Mucosa of descending colon (tissue), 3 donors: ENCODE results near the gene GDPGP1. TPM values are rescaled to one million over a fixed set of nuclear protein-coding genes. Genes with fewer than 3 reads are reported as not detected.
A peak's percentile ranks its signal among the peaks of the same experiment; 100 is the strongest.

Source experiments
- ATAC-seq: fragments of 200-7000 bp; cut with Tn5 transposase; one replicate; pipeline ENCODE4 v1.9.1; 2020; ENCODE audit warnings: mild to moderate bottlenecking, moderate library complexity
- DNase-seq, 3 donors: peaks; one replicate each; pipeline ENCODE4 v3.0.0-alpha.2; 2020
- H3K36me3 ChIP-seq: fragments of 200-600 bp; one replicate; pipeline ENCODE4 v1.8.0; 2021; ENCODE audit warnings: low read depth, mild to moderate bottlenecking
- H3K4me1 ChIP-seq: fragments of 200-600 bp; one replicate; pipeline ENCODE4 v1.8.0; 2021; ENCODE audit warnings: low read depth, mild to moderate bottlenecking
- H3K4me3 ChIP-seq: fragments of 200-600 bp; one replicate; pipeline ENCODE4 v1.8.0; 2021; ENCODE audit warnings: mild to moderate bottlenecking
- H3K9me3 ChIP-seq: fragments of 200-600 bp; one replicate; pipeline ENCODE4 v1.8.0; 2021; ENCODE audit warnings: mild to moderate bottlenecking
- intact Hi-C, 2 donors: fragments of 100-400 bp; cut with DNase I in 1 of 2; cut with micrococcal nuclease in 1 of 2; formaldehyde crosslinking; loops; one replicate each; pipeline versions ENCODE4 v1.11.0 to v1.11.1; 2022; cut with DNase I, micrococcal nuclease
- total RNA-seq, 3 donors: library from RNA; stranded (reverse); fragmentation: NEBNext Ultra II Directional in 2 of 3; extraction: Animal tissue kit (Norgen Biotek cat#: 25700) in 2 of 3; gene quantifications; one replicate each; pipeline versions ENCODE4 v1.2.1 to v1.2.4, GENCODE V29; 2021 to 2023
- TF ChIP-seq, protein P1 (sequence below): fragments of 200-600 bp; IDR thresholded peaks from one replicate; pipeline ENCODE4 v1.8.0; 2022; ENCODE audit warnings: antibody characterized with exemption, mild to moderate bottlenecking
- donor health status: DM: no; HTN: no; CAD: no; lungs with moderate emphysema.
- donor health status: DM: no; HTN: no; CAD: no.
- donor health status: DM: no; HTN: yes; CAD: no.

The GDPGP1 gene
- total RNA-seq, 3 donors from 2014 or later, result 18.2 to 25.5 (median 19.3) TPM

GRCh38 chr15:90212221-90213098, 21.5 kb upstream of the GDPGP1 start:
- Histone ChIP-seq H3K4me3 (no peak overlapping the region), H3K4me1 (peaks cover 39% of the 10 kb centered on the region), H3K36me3 (no peaks in the 10 kb centered on the region), H3K9me3 (no peaks in the 10 kb centered on the region)
- peak in 2 of 3 donors; percentile 59 for DNase-seq
- TF ChIP-seq, protein P1, sequence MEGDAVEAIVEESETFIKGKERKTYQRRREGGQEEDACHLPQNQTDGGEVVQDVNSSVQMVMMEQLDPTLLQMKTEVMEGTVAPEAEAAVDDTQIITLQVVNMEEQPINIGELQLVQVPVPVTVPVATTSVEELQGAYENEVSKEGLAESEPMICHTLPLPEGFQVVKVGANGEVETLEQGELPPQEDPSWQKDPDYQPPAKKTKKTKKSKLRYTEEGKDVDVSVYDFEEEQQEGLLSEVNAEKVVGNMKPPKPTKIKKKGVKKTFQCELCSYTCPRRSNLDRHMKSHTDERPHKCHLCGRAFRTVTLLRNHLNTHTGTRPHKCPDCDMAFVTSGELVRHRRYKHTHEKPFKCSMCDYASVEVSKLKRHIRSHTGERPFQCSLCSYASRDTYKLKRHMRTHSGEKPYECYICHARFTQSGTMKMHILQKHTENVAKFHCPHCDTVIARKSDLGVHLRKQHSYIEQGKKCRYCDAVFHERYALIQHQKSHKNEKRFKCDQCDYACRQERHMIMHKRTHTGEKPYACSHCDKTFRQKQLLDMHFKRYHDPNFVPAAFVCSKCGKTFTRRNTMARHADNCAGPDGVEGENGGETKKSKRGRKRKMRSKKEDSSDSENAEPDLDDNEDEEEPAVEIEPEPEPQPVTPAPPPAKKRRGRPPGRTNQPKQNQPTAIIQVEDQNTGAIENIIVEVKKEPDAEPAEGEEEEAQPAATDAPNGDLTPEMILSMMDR, result no peak
- ATAC-seq, result no peak
- intact Hi-C loops, result no loop called here

DNA sequence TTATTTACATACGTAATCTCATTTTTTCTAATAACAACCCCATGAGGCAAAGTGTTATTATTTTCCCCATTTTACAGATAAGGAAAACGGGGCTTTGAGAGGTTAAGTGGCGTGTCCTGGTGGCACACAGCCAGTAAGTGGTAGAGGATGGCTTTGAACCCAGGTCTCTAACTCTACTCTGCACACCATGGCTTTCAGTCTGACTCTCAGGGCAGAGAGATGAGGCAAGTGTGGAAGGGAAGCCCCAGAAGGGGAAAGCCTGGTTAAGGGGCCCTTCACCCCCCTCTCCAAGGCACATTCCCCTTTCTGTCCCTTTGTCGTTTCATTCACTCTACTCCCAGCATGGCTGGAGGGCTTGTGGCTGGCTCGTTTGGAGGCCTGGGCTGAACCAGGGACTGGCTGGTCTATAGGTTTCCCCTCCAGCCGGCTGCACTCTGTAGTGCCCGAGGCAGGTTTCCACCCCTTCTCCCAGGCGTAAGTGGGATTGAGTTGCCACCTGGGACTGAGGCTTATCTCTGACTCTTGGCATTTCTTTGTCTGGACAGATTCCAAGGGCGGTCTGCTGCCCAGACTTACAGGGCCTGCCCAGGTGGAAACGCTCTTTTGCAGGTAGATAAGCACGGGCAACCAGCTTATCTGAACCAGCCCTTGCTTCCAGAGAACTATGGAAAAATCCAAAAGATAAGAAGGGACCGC, 20.7 kb upstream of the GDPGP1 start:
- TF ChIP-seq, protein P1, result no peak
- ATAC-seq, result peak; percentile 55
- peak; percentile 69 to 80 (median 69) for DNase-seq
- H3K9me3 ChIP-seq, result no peaks in the 10 kb centered on the region
- peaks cover 39% of the 10 kb centered on the region for H3K4me1 ChIP-seq
- intact Hi-C loops, result no loop called here
- peaks cover 7% of the 10 kb centered on the region for H3K36me3 ChIP-seq
- no peak overlapping the region for H3K4me3 ChIP-seq

GRCh38 chr15:90213818-90214204, 20.2 kb upstream of the GDPGP1 start:
- Histone ChIP-seq H3K4me1 (peaks cover 39% of the 10 kb centered on the region), H3K4me3 (no peak overlapping the region), H3K9me3 (no peaks in the 10 kb centered on the region), H3K36me3 (peaks cover 7% of the 10 kb centered on the region)
- intact Hi-C loops, result no loop called here
- TF ChIP-seq, protein P1, result no peak
- DNase-seq (peak in 2 of 3 donors; percentile 56 to 68), ATAC-seq (peak; percentile 8)

- DNase-seq, result peak in 1 of 3 donors; percentile 9
- Histone ChIP-seq H3K36me3 (peaks cover 7% of the 10 kb centered on the region), H3K4me1 (peaks cover 39% of the 10 kb centered on the region), H3K9me3 (no peaks in the 10 kb centered on the region), H3K4me3 (no peak overlapping the region)
- intact Hi-C loops, result no loop called here
- no peak for ATAC-seq
- TF ChIP-seq, protein P1, result no peak
Measured at GRCh38 chr15:90214553-90215196, 19.3 kb upstream of the GDPGP1 start.

DNA sequence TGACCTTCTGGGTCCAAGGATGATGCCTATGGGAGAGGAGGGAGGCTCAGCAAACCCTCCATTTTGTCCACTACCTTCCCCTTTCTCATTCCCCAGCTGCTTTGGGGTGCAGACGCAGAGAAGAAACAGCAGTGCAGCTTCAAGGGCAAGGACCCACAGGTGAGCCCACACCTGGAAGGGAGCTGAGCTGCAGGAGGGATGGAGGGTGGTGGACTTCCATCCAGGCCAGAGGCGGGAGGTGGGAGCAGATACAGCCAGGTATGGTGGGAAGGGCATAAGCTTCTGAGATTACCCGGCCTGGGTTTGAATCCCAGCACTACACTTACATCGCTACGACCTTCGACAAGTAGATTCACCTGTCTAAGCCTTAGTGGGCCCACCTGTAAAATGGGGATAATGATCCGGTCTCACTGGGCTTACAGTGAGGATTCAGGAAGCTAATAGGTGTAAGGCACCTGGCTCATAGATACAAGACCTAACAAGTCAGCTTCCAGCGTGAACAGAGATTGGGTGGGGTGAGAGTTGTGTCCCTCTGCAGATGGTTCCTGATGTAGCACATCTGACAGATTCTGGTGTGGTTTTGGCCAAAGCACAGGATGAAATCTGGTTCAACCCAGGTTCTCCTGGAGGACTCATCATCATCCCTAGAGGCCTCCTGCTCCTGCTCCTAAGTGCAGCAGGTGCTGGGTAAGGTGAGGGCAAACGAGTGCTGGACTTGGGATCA, 16.2 kb upstream of the GDPGP1 start:
- DNase-seq, result peak in 1 of 3 donors; percentile 32
- TF ChIP-seq, protein P1, result no peak
- no peak for ATAC-seq
- no peak overlapping the region for H3K4me3 ChIP-seq
- intact Hi-C loops, result no loop called here
- peaks cover 7% of the 10 kb centered on the region for H3K36me3 ChIP-seq
- no peaks in the 10 kb centered on the region for H3K9me3 ChIP-seq
- H3K4me1 ChIP-seq, result peaks cover 19% of the 10 kb centered on the region
